NCI-H2171 treated with DMSO at 0.1 percent for 48 hours (cell line): ENCODE data around the gene SRP68.
A peak's percentile ranks its signal among the peaks of the same experiment; 100 is the strongest.

ENCODE experiments used
- DNase-seq: peaks from one replicate; lab custom pipeline; 2025; lab: John Stamatoyannopoulos, UW

The SRP68 gene

GRCh38 chr17:76072148-76072858 lies at the start of gene SRP68:
Gene SRP68, minus strand, starts transcription at chr17:76072517. Its CDS starts 26 bp downstream, at chr17:76072491.
- peak; percentile 90 for DNase-seq

GRCh38 chr17:76121932-76122430 lies 49.7 kb upstream of the SRP68 start:
- no peak for DNase-seq

- no peak for DNase-seq
Observed at GRCh38 chr17:76120658-76121008, 48.3 kb upstream of the SRP68 start.

GRCh38 chr17:76119409-76120371 lies 47.4 kb upstream of the SRP68 start:
- DNase-seq: no peak

GRCh38 chr17:76115138-76115754 lies 42.9 kb upstream of the SRP68 start:
- no peak for DNase-seq

GRCh38 chr17:76111956-76112355 lies 39.6 kb upstream of the SRP68 start:
- no peak for DNase-seq

GRCh38 chr17:76107509-76107908 lies 35.2 kb upstream of the SRP68 start:
- no peak for DNase-seq

GRCh38 chr17:76106703-76107102 lies 34.4 kb upstream of the SRP68 start:
- DNase-seq: peak; percentile 89

- no peak for DNase-seq
Observed at GRCh38 chr17:76104896-76105231, 32.5 kb upstream of the SRP68 start.

GRCh38 chr17:76104140-76104895 lies 32.0 kb upstream of the SRP68 start:
- no peak for DNase-seq

- peak; percentile 94 for DNase-seq
Observed at GRCh38 chr17:76103274-76104139, 31.2 kb upstream of the SRP68 start, which contains the start of gene EXOC7. Gene EXOC7, minus strand, starts transcription at chr17:76103787. Its CDS starts 95 bp downstream, at chr17:76103692.

GRCh38 chr17:76102944-76103273 lies 30.6 kb upstream of the SRP68 start:
- DNase-seq: no peak

GRCh38 chr17:76097716-76098295 lies 25.5 kb upstream of the SRP68 start:
- no peak for DNase-seq

- no peak for DNase-seq
Observed at GRCh38 chr17:76095943-76096342, 23.6 kb upstream of the SRP68 start.

- DNase-seq: no peak
Observed at GRCh38 chr17:76094046-76094445, 21.7 kb upstream of the SRP68 start.

GRCh38 chr17:76092526-76093413 lies 20.5 kb upstream of the SRP68 start:
- DNase-seq: no peak

- no peak for DNase-seq
Observed at GRCh38 chr17:76091526-76092286, 19.4 kb upstream of the SRP68 start.

GRCh38 chr17:76090517-76091129 lies 18.3 kb upstream of the SRP68 start:
- DNase-seq: no peak
